CD14-positive monocyte (primary cell): ENCODE data around the gene PGP. TPM values are rescaled to one million over a fixed set of nuclear protein-coding genes. Genes with fewer than 3 reads are reported as not detected.

Experiments
- DNase-seq, 3 donors: peaks; one replicate each; pipeline ENCODE4 v3.0.0-alpha.2; 2011 to 2022
- H2AFZ ChIP-seq: 2 replicates; pipeline ENCODE4 v1.6.0; 2012; ENCODE audit warnings: mild to moderate bottlenecking, low read depth, low read length, inconsistent platforms; ENCODE audit not compliant: insufficient read depth, poor library complexity, severe bottlenecking
- H3K27ac ChIP-seq, 2 donors: 1 replicate in 1 of 2; 2 replicates in 1 of 2; pipeline ENCODE4 v1.5.1; 2012 to 2013; ENCODE audit warnings: low read length in 2 of 2, control low read depth in 1 of 2, inconsistent platforms in 1 of 2, low read depth in 1 of 2, mild to moderate bottlenecking in 1 of 2
- H3K27me3 ChIP-seq, 2 donors: one replicate each; pipeline versions ENCODE4 v1.6.0 to v1.6.1; 2011 to 2013; ENCODE audit warnings: low read length in 2 of 2; ENCODE audit not compliant: control insufficient read depth in 2 of 2, insufficient read depth in 2 of 2
- H3K36me3 ChIP-seq, 2 donors: replicated peaks in 1 of 2; 1 replicate in 1 of 2; 2 replicates in 1 of 2; pipeline versions ENCODE4 v1.5.1 to v1.6.1; 2012 to 2013; ENCODE audit warnings: low read length in 2 of 2, control low read depth in 1 of 2, inconsistent platforms in 1 of 2, mild to moderate bottlenecking in 1 of 2; ENCODE audit not compliant: insufficient read depth in 2 of 2, control insufficient read depth in 1 of 2
- H3K4me1 ChIP-seq, 2 donors: 1 replicate in 1 of 2; 2 replicates in 1 of 2; pipeline versions ENCODE4 v1.5.1 to v1.6.1; 2012 to 2013; ENCODE audit warnings: low read length in 2 of 2, control low read depth in 1 of 2, inconsistent platforms in 1 of 2, mild to moderate bottlenecking in 1 of 2, moderate library complexity in 1 of 2; ENCODE audit not compliant: insufficient read depth in 2 of 2, control insufficient read depth in 1 of 2
- H3K4me2 ChIP-seq: replicated peaks from 2 replicates; pipeline ENCODE3; 2012; ENCODE audit warnings: low read length, moderate library complexity, mild to moderate bottlenecking; ENCODE audit not compliant: poor library complexity, severe bottlenecking; ENCODE audit errors: extremely low read depth
- H3K4me3 ChIP-seq, 3 experiments: fragments of 200-600 bp in 1 of 3; sonication (generic) in 1 of 3; replicated peaks in 1 of 3; 1 replicate in 2 of 3; 2 replicates in 1 of 3; pipeline ENCODE4 v1.5.1; 2011 to 2013; ENCODE audit warnings: low read length in 3 of 3, mild to moderate bottlenecking in 3 of 3, control low read depth in 2 of 3, low read depth in 2 of 3, inconsistent platforms in 1 of 3, moderate library complexity in 1 of 3
- H3K79me2 ChIP-seq: 2 replicates; pipeline ENCODE4 v1.6.0; 2012; ENCODE audit warnings: mild to moderate bottlenecking, control low read depth, inconsistent platforms, low read length, moderate library complexity; ENCODE audit not compliant: insufficient read depth
- H3K9ac ChIP-seq: 2 replicates; pipeline ENCODE4 v1.6.0; 2017; ENCODE audit warnings: low read length, mild to moderate bottlenecking; ENCODE audit not compliant: insufficient read depth, poor library complexity, severe bottlenecking
- H3K9me3 ChIP-seq, 2 donors: replicated peaks in 1 of 2; 1 replicate in 1 of 2; 2 replicates in 1 of 2; pipeline versions ENCODE4 v1.5.1 to v1.6.1; 2012 to 2013; ENCODE audit warnings: low read length in 2 of 2, control low read depth in 1 of 2; ENCODE audit not compliant: control insufficient read depth in 1 of 2, insufficient read depth in 1 of 2
- H4K20me1 ChIP-seq: 2 replicates; pipeline ENCODE4 v1.6.0; 2012; ENCODE audit warnings: mild to moderate bottlenecking, low read length, control low read depth, moderate library complexity; ENCODE audit not compliant: insufficient read depth
- H3K27ac Mint-ChIP-seq, 7 donors: one replicate each; pipeline ENCODE4 v1.8.0; 2020; ENCODE audit warnings: mild to moderate bottlenecking in 7 of 7, mixed read lengths in 7 of 7, moderate library complexity in 6 of 7, inconsistent platforms in 2 of 7
- H3K27me3 Mint-ChIP-seq, 3 donors: one replicate each; pipeline ENCODE4 v1.8.0; 2021 to 2022; ENCODE audit warnings: low read depth in 3 of 3, mild to moderate bottlenecking in 3 of 3, mixed read lengths in 3 of 3, moderate library complexity in 3 of 3, inconsistent platforms in 1 of 3
- H3K36me3 Mint-ChIP-seq, 2 donors: one replicate each; pipeline ENCODE4 v1.8.0; 2020; ENCODE audit warnings: mixed read lengths in 2 of 2, inconsistent platforms in 1 of 2, mild to moderate bottlenecking in 1 of 2
- H3K4me1 Mint-ChIP-seq: one replicate; pipeline ENCODE4 v1.8.0; 2020; ENCODE audit warnings: mild to moderate bottlenecking, mixed read lengths
- H3K4me3 Mint-ChIP-seq, 2 donors: one replicate each; pipeline ENCODE4 v1.8.0; 2020; ENCODE audit warnings: mild to moderate bottlenecking in 2 of 2, mixed read lengths in 2 of 2, moderate library complexity in 1 of 2
- H3K9me3 Mint-ChIP-seq, 7 donors: one replicate each; pipeline ENCODE4 v1.8.0; 2020 to 2022; ENCODE audit warnings: mixed read lengths in 7 of 7, mild to moderate bottlenecking in 6 of 7, moderate library complexity in 6 of 7, inconsistent platforms in 2 of 7
- WGBS: methylation state at CpG from one replicate; pipeline ENCODE4 v1.1.5; 2013; ENCODE audit warnings: missing lambda C conversion rate; ENCODE audit not compliant: insufficient coverage; 5-methylcytosine and 5-hydroxymethylcytosine counted together
- intact Hi-C, 2 donors: fragments of 100-400 bp; cut with micrococcal nuclease; formaldehyde crosslinking; loops; one replicate each; pipeline versions ENCODE4 v1.15.0 to v1.15.1; 2023
- polyA plus RNA-seq, 3 donors: library from polyadenylated mRNA; depleted of rRNA in 1 of 3; unstranded in 2 of 3; stranded (reverse) in 1 of 3; fragments of 300-500 nt in 2 of 3; fragments of >200 nt in 1 of 3; fragmentation: Illumina TruSeq in 2 of 3; gene quantifications; 1 replicate in 2 of 3; 2 replicates in 1 of 3; pipeline ENCODE4 v1.2.3, GENCODE V29; 2012 to 2021
- TF ChIP-seq, protein P1 (sequence below): fragments of 200-600 bp; IDR thresholded peaks from one replicate; pipeline ENCODE4 v1.8.0; 2022; ENCODE audit warnings: antibody characterized with exemption, mild to moderate bottlenecking

PGP gene
- polyA plus RNA-seq, 3 donors: 7.2 to 20.2 (median 19.2) TPM

DNA sequence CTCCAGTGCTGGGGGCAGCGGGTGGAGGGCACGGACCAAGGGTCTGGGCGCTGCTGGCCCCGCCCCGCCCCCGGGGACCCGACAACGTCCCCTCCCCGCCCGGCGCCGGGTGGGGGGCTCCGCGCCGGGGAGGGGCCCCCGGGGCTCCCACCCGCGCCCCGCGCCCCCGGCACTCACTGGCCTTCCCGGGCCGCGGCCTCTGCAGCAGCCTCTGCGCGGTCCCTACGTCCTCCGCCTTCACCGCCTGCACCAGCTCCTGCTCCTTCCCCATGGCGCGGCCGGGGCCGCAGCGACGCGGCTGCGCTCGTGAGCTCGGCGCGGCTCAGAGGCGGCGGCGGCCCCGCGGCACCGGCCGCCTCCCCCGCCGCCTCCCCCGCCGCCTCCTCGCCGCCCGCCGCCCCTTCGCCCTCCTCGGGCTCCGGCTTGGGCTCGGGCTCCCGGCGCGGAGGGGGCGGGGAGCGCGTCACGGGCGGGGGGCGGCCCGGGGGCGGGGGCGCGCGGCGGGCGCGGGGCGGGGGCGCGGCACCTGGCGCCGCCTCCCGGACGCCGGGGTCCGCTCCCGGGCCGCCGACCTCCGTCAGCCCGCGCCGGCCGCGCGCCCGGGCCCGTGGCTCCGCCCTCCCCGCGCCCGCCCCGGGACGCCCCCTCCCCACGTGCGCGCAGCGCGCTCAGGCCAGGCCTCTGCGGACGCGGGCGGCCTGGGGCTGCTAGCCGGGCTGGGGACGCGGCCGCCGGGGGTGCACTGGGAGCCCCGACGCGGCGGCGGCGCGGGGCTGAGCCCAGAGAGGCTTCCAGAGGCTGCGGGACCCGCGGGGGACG is 18.3 kb downstream of the PGP start, which contains the start of gene CASKIN1:
CASKIN1 (minus strand) TSS at position 444 of the 819 bp plus-strand sequence; CDS start at position 271, 173 bp downstream.
- peak; percentile 10 to 31 (median 27) for DNase-seq
- H3K9me3 ChIP-seq: peaks cover 0 to 7% of the 10 kb centered on the region in 2 donors
- intact Hi-C loops: loop anchor here in 1 of 2 donors (5.0 kb wide), 1 partner anchor 56 kb away; the partner anchor contains the start of gene ECI1
- H3K27ac Mint-ChIP-seq: no peak within 1 kb of the TSS
- TF ChIP-seq, protein P1, sequence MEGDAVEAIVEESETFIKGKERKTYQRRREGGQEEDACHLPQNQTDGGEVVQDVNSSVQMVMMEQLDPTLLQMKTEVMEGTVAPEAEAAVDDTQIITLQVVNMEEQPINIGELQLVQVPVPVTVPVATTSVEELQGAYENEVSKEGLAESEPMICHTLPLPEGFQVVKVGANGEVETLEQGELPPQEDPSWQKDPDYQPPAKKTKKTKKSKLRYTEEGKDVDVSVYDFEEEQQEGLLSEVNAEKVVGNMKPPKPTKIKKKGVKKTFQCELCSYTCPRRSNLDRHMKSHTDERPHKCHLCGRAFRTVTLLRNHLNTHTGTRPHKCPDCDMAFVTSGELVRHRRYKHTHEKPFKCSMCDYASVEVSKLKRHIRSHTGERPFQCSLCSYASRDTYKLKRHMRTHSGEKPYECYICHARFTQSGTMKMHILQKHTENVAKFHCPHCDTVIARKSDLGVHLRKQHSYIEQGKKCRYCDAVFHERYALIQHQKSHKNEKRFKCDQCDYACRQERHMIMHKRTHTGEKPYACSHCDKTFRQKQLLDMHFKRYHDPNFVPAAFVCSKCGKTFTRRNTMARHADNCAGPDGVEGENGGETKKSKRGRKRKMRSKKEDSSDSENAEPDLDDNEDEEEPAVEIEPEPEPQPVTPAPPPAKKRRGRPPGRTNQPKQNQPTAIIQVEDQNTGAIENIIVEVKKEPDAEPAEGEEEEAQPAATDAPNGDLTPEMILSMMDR: no peak
- H3K27me3 Mint-ChIP-seq: peaks cover 53 to 79% (median 60%) of the 10 kb centered on the region in 3 donors
- peaks cover 35 to 54% of the 10 kb centered on the region in 2 donors for H3K27me3 ChIP-seq
- no peak within 1 kb of the TSS for H3K9ac ChIP-seq
- H4K20me1 ChIP-seq: no peaks in the 10 kb centered on the region
- under 1% methylated on average over 99 of the region's 129 CpGs for WGBS
- H3K4me3 ChIP-seq: no peak within 1 kb of the TSS
- no peak within 1 kb of the TSS for H3K27ac ChIP-seq
- no peaks in the 10 kb centered on the region for H3K79me2 ChIP-seq
- peak within 1 kb of the TSS; percentile 27 to 76 for H3K4me3 Mint-ChIP-seq
- peaks cover 0 to 13% (median 4%) of the 10 kb centered on the region in 7 donors for H3K9me3 Mint-ChIP-seq
- H3K4me2 ChIP-seq: peak within 1 kb of the TSS; percentile 22
- no peak within 1 kb of the TSS for H2AFZ ChIP-seq
- H3K4me1 ChIP-seq: peaks cover 3 to 7% of the 10 kb centered on the region in 2 donors
- H3K4me1 Mint-ChIP-seq: peaks cover 4% of the 10 kb centered on the region
- H3K36me3 Mint-ChIP-seq: no peaks in the 10 kb centered on the region
- H3K36me3 ChIP-seq: no peaks in the 10 kb centered on the region

DNA sequence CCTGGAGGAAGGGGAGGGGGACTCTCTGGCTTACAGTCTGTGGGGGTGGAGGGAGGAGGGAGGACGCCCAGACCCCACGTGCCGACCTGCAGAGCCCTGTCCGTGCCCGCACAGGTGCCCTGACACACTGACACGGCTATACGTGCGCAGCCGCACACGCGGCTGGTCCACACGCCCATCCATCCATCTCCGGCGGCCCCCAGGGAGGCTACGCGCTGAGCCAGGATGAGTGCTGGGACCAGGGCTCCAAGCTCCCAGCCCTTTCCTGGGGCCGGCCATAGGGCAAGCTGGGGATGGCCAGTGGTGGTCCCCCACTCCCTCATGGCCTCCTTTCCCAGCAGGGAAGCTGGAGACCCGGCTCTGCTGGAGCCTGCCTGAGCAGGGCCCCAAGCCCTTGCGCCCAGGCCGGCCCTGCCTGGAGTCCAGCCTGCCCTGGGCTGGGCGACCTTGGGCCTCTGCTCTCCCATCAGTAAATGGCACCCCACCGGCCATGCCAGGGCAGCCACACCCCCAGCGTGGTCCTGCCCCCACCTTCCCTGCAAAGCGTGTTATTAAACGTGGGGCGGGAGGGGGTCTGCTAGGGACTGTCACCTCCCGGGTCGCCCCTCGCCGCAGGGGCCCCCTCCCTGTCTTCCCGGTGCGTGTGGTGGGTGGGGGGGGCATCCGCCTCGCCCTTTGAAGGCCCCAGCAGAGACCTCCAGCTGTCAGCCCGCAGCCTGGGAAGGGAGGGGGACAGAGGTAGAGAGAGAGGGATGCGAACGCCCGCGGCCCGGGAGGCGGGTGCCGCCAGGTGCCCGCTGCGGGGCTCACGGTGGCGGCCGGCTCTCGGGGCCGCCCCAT is 19.1 kb downstream of the PGP start:
- H3K79me2 ChIP-seq: no peaks in the 10 kb centered on the region
- H3K9me3 Mint-ChIP-seq: peaks cover 0 to 13% (median 4%) of the 10 kb centered on the region in 7 donors
- peak overlapping the region; percentile 22 for H3K4me2 ChIP-seq
- peaks cover 53 to 73% (median 58%) of the 10 kb centered on the region in 3 donors for H3K27me3 Mint-ChIP-seq
- DNase-seq: no peak
- H3K27me3 ChIP-seq: peaks cover 35 to 54% of the 10 kb centered on the region in 2 donors
- H4K20me1 ChIP-seq: no peaks in the 10 kb centered on the region
- H3K9me3 ChIP-seq: peaks cover 0 to 7% of the 10 kb centered on the region in 2 donors
- H3K27ac ChIP-seq: no peak overlapping the region
- H3K4me1 Mint-ChIP-seq: peaks cover 4% of the 10 kb centered on the region
- peaks cover 3 to 7% of the 10 kb centered on the region in 2 donors for H3K4me1 ChIP-seq
- H3K9ac ChIP-seq: no peak overlapping the region
- peak overlapping the region in 1 of 2 donors; percentile 69 for H3K4me3 Mint-ChIP-seq
- H3K27ac Mint-ChIP-seq: peak overlapping the region in 1 of 7 donors; percentile 53
- no peaks in the 10 kb centered on the region for H3K36me3 Mint-ChIP-seq
- H3K4me3 ChIP-seq: no peak overlapping the region
- no peaks in the 10 kb centered on the region for H3K36me3 ChIP-seq
- intact Hi-C loops: loop anchor here in 1 of 2 donors (5.0 kb wide), 1 partner anchor 57 kb away; the partner anchor contains the start of gene ECI1
- under 1% methylated on average over 40 of the region's 49 CpGs for WGBS
- no peak overlapping the region for H2AFZ ChIP-seq
- TF ChIP-seq, protein P1: no peak
